Limb (tissue), 2 donors: Measurements from ENCODE around the gene GPER1.
"Not testable (repeated sequence)": the region's sequence is repeated elsewhere in the genome, so short reads cannot be mapped to it uniquely, and the experiment has no call there.

ENCODE experiments used
- DNase-seq, 2 donors: peaks; one replicate each; pipeline ENCODE4 v3.0.0-alpha.2; 2016; ENCODE audit errors: extremely low spot score in 2 of 2

The GPER1 gene

DNA sequence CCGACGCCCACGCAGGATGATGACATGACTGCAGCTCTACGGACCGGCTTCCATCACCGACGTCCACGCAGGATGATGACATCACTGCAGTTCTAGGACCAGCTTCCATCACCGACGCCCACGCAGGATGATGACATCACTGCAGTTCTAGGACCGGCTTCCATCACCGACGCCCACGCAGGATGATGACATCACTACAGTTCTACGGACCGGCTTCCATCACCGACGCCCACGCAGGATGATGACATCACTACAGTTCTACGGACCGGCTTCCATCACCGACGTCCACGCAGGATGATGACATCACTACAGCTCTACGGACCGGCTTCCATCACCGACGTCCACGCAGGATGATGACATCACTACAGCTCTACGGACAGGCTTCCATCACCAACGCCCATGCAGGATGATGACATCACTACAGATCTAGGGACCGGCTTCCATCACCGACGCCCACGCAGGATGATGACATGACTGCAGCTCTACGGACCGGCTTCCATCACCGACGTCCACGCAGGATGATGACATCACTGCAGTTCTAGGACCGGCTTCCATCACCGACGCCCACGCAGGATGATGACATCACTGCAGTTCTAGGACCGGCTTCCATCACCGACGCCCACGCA lies 28.6 kb downstream of the GPER1 start:
- DNase-seq, result not testable (repeated sequence)

- DNase-seq, result no peak
Measured at GRCh38 chr7:1117321-1117928, 29.5 kb downstream of the GPER1 start.

DNA sequence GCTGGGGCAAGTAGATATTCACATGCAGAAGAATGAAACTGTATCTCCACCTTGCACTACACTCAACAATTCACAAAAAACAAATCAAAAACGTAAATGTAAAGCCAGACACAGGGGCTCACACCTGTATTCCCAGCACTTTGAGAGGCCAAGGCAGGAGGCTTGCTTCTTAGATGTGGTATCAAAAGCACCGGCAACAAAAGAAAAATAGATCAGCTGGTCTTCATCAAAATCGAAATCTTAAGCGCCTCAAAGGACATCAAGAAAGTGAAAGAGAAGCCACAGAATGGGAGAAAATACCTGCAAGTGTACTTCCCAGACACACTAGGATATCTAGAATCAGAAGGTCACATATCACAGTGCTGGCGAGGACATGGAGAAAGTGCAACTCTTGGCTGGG lies 31.3 kb downstream of the GPER1 start:
- no peak for DNase-seq

- no peak for DNase-seq
Measured at GRCh38 chr7:1120791-1121190, 32.9 kb downstream of the GPER1 start.

GRCh38 chr7:1121476-1121875 lies 33.6 kb downstream of the GPER1 start:
- no peak for DNase-seq

- DNase-seq, result no peak
Measured at GRCh38 chr7:1121886-1122831, 34.2 kb downstream of the GPER1 start.

GRCh38 chr7:1122832-1123501 lies 35.1 kb downstream of the GPER1 start:
- DNase-seq, result no peak

- DNase-seq, result peak; percentile 74 to 83
Measured at GRCh38 chr7:1123715-1124114, 35.8 kb downstream of the GPER1 start.

- DNase-seq, result no peak
Measured at GRCh38 chr7:1124164-1124563, 36.3 kb downstream of the GPER1 start.

- no peak for DNase-seq
Measured at GRCh38 chr7:1124816-1125602, 37.1 kb downstream of the GPER1 start.

DNA sequence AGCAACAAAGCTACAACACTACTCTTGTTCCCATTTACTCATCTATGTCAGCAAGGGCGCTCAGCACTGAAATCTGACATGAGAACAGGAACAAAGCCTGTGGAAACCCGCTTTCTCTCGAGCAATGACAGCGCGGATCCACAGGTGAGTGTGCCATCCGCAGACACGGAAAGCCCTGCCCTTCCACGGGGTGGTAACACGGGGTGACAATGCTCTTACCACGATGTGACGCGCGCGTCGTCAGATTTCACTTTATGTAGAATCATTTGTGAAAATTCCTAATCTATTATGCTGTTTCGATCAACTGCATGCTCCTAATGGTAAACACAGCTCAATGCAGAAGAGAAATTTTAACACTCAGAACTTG lies 37.7 kb downstream of the GPER1 start:
- no peak for DNase-seq

- no peak for DNase-seq
Measured at GRCh38 chr7:1127001-1127400, 39.1 kb downstream of the GPER1 start.

- no peak for DNase-seq
Measured at GRCh38 chr7:1129431-1129830, 41.5 kb downstream of the GPER1 start.

DNA sequence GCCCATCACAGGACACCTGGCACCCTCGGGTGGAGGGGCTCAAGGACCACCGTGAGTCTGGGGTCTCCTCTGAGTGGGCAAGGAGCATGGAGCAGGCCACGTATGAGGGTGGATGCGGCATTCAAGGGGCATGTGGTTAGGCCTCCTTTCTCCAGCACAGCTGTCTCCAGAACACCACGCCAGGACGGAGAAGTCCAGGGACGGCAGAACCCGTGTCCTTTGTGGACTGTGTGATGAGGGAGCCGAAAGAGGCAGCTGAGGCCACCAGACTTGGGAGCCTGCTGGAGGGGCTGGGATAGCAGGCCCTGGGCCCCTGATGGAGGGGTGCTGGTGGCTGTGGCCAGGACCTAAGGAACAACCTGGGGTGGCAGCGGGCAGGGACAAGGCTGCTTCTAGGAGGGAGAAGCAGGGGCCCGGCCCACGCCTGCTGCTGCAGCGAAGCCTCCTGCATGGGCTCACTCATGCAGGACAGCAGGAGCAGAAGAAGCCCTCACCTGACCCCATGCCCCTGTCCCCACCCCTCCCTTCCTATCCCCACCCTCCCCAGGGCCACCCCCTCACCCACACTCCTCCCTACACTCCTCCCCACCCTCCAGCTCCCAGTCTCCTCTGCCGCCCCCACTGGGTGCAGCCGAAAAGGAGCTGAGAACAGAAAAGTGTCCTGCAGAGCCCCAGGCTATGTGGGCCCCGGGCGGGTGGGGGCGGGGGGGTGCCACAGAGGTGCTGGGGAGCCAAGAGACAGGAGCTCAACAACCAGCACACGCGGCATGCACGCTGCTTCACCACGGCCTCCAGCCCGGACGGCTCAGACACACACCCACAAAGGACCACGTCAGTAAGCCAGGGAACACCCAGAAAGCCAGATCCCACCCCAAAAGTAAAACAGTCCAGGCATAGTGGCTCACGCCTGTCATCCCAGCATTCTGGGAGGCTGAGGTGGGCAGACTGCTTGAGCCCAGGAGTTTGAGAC lies 42.4 kb downstream of the GPER1 start:
- no peak for DNase-seq

GRCh38 chr7:1131471-1132265 lies 43.8 kb downstream of the GPER1 start:
- no peak for DNase-seq

- DNase-seq, result no peak
Measured at GRCh38 chr7:1134951-1135350, 47.0 kb downstream of the GPER1 start.

DNA sequence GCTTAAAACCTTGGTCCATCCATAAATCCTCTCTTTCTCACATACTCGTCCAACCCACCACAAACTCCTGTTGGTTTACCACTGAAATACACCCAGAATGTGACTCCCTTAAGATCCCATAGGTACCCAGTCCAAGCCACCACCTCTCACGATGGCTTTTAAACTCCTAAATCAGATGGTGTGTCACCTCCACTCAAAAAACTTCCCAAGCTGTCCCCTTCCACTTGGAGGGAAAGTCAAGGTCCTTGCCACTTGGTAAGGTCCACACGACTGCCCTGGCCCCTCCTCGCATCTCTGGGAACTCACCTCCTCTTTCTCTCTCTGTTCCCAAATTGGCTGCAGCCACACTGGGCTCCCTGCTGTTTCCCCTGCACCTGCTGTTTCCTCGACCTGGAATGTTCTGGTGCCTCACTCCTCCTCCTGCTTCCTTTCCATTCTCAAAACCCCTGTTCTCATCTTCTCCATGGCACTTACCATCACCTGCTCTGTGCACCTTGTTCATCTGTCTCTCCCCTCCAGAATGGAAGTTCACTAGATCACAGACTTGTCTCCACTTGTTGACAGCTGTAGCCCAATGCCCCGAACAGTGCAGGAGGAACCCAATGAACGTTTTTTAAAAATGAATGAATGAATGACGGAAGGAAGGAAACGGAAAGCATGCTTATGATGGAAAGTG lies 49.1 kb downstream of the GPER1 start:
- no peak for DNase-seq

DNA sequence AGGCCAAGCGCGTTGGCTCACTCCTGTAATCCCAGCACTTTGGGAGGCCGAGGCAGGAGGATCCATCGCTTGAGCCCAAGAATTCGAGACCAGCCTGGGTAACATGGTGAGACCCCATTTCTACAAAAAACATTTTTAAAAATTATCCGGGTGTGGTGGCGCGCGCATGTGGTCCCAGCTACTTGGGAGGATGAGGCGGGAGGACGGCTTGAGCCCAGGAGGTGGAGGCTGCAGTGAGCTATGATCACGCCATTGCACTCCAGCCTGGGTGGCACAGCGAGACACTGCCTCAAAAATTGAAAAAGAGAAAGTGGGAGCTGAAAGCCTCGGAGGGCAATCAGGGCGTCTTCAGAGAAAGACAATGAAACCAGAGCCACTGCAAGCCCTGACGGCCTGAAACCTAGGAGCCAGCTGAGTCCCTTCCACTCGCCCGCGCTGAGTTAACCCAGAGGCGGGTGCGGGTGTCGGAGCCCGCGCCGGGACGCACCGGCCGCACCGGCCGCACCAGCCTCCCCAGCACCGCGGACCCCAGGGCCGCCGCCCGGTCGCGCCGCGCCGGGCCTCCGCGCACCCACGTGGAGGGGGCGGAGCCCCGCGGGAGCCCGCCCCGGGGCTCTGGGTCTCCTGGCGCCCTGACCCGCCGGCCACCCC lies 49.7 kb downstream of the GPER1 start:
- no peak for DNase-seq
